Endothelial cell of umbilical vein (primary cell): ENCODE data around the gene TUB. TPM values are rescaled to one million over a fixed set of nuclear protein-coding genes. Genes with fewer than 3 reads are reported as not detected.

Source experiments
- BruUV-seq: library from RNA; stranded (reverse); fragments of 400-500 nt; replicated peaks from 2 replicates; lab custom pipeline; 2021; lab: Mats Ljungman, UMichigan
- CTCF ChIA-PET: fragments of 300-600, 350-600 bp; sonication (Branson Sonifier 250); formaldehyde crosslinking; loops from one replicate; lab custom pipeline; 2021; ENCODE audit warnings: antibody characterized with exemption, inconsistent platforms; lab: Charles Lee
- POLR2A ChIA-PET: fragments of 300-600, 350-600 bp; sonication (Branson Sonifier 250); formaldehyde crosslinking; loops from one replicate; lab custom pipeline; 2021; ENCODE audit warnings: antibody characterized with exemption, inconsistent platforms; lab: Charles Lee
- DNase-seq: peaks from one replicate; pipeline ENCODE4 v3.0.0-alpha.2; 2011; ENCODE audit warnings: low read depth, low spot score
- FAIRE-seq: peaks from 2 replicates; lab custom pipeline; 2011; peaks lifted over from hg19 to GRCh38; lab: Jason Lieb, UNC
- H2AFZ ChIP-seq: 2 replicates; pipeline ENCODE4 v1.6.0; 2012; ENCODE audit warnings: low read depth, low read length, control low read depth, inconsistent platforms
- H3K27ac ChIP-seq: 2 replicates; pipeline ENCODE4 v1.5.1; 2011; ENCODE audit warnings: low read depth, mild to moderate bottlenecking, control low read depth, low read length, moderate library complexity; ENCODE audit not compliant: insufficient read depth
- H3K27me3 ChIP-seq, 2 experiments: 2 replicates each; pipeline versions ENCODE4 v1.6.0 to v1.6.1; 2011; ENCODE audit warnings: low read length in 2 of 2, mixed read lengths in 1 of 2; ENCODE audit not compliant: control insufficient read depth in 2 of 2, insufficient read depth in 2 of 2
- H3K36me3 ChIP-seq, 2 experiments: 2 replicates in 1 of 2; 3 replicates in 1 of 2; pipeline ENCODE4 v1.5.1; 2011; ENCODE audit warnings: low read length in 2 of 2, mild to moderate bottlenecking in 1 of 2, moderate library complexity in 1 of 2; ENCODE audit not compliant: control insufficient read depth in 2 of 2, insufficient read depth in 2 of 2; ENCODE audit errors: extremely low read depth in 1 of 2
- H3K4me1 ChIP-seq: 3 replicates; pipeline ENCODE4 v1.5.1; 2011; ENCODE audit warnings: mild to moderate bottlenecking, low read length; ENCODE audit not compliant: control insufficient read depth, insufficient read depth; ENCODE audit errors: extremely low read depth
- H3K4me2 ChIP-seq: 2 replicates; pipeline ENCODE4 v1.6.1; 2011; ENCODE audit warnings: low read length, control low read depth, mixed read lengths; ENCODE audit not compliant: insufficient read depth
- H3K4me3 ChIP-seq, 3 experiments: fragments of 200-600 bp in 1 of 3; sonication (generic), shearing (Covaris generic) in 1 of 3; replicated peaks in 1 of 3; 2 replicates each; pipeline ENCODE4 v1.5.1; 2011 to 2016; ENCODE audit warnings: control low read depth in 3 of 3, low read length in 3 of 3, mild to moderate bottlenecking in 2 of 3, inconsistent platforms in 1 of 3, low read depth in 1 of 3, moderate library complexity in 1 of 3; ENCODE audit not compliant: insufficient read depth in 1 of 3
- H3K79me2 ChIP-seq: 2 replicates; pipeline ENCODE4 v1.6.0; 2012; ENCODE audit warnings: low read length, inconsistent platforms; ENCODE audit not compliant: control insufficient read depth, insufficient read depth
- H3K9ac ChIP-seq: replicated peaks from 2 replicates; pipeline ENCODE3; 2011; ENCODE audit warnings: low read length, control low read depth; ENCODE audit not compliant: insufficient read depth; ENCODE audit errors: extremely low read depth
- H3K9me1 ChIP-seq: replicated peaks from 3 replicates; pipeline ENCODE4 v1.6.0; 2011; ENCODE audit warnings: mild to moderate bottlenecking, low read length; ENCODE audit not compliant: control insufficient read depth, insufficient read depth; ENCODE audit errors: extremely low read depth
- H3K9me3 ChIP-seq: replicated peaks from 2 replicates; pipeline ENCODE4 v1.5.1; 2012; ENCODE audit warnings: low read length, inconsistent platforms; ENCODE audit not compliant: control insufficient read depth, insufficient read depth
- H4K20me1 ChIP-seq: replicated peaks from 2 replicates; pipeline ENCODE3; 2011; ENCODE audit warnings: mild to moderate bottlenecking, low read length; ENCODE audit not compliant: control insufficient read depth, insufficient read depth; ENCODE audit errors: extremely low read depth
- EZH2 ChIP-seq: IDR thresholded peaks from 2 replicates; pipeline ENCODE4 v1.6.1; 2012; ENCODE audit warnings: borderline replicate concordance, low read depth, mild to moderate bottlenecking, moderate library complexity, low read length, inconsistent platforms; ENCODE audit not compliant: severe bottlenecking
- FOS ChIP-seq: IDR thresholded peaks from 2 replicates; pipeline ENCODE4 v1.6.1; 2011; ENCODE audit warnings: mild to moderate bottlenecking, low read length, moderate library complexity, borderline replicate concordance; ENCODE audit not compliant: insufficient read depth
- GATA2 ChIP-seq: IDR thresholded peaks from 2 replicates; pipeline ENCODE4 v1.7.0; 2011; ENCODE audit warnings: low read depth, mild to moderate bottlenecking, moderate library complexity, mixed read lengths, low read length; ENCODE audit not compliant: insufficient read length, insufficient read depth
- JUN ChIP-seq: IDR thresholded peaks from 2 replicates; pipeline ENCODE4 v1.6.1; 2011; ENCODE audit warnings: borderline replicate concordance, low read depth; ENCODE audit not compliant: insufficient read length, insufficient read depth
- MYC ChIP-seq: IDR thresholded peaks from one replicate; pipeline ENCODE4 v1.6.1; 2011; ENCODE audit warnings: mild to moderate bottlenecking, low read depth, low read length
- POLR2A ChIP-seq: IDR thresholded peaks from 2 replicates; pipeline ENCODE4 v1.6.1; 2012; ENCODE audit warnings: low read depth, mild to moderate bottlenecking, control low read depth, low read length
- POLR2AphosphoS5 ChIP-seq: IDR thresholded peaks from 2 replicates; pipeline ENCODE4 v1.6.1; 2012; ENCODE audit warnings: low read depth, mild to moderate bottlenecking, control low read depth, low read length, moderate library complexity; ENCODE audit not compliant: insufficient read depth
- dilution Hi-C: fragments of 300-500 bp; cut with MboI; formaldehyde crosslinking; loops from one replicate; pipeline ENCODE4 v1.15.0; 2019; ENCODE audit warnings: low sequenced_read_pairs; ENCODE audit not compliant: extremely low pct_ligation_motif_present
- intact Hi-C: fragments of 100-400 bp; cut with micrococcal nuclease; formaldehyde crosslinking; loops from one replicate; pipeline ENCODE4 v1.10.0; 2022
- polyA plus RNA-seq, 4 experiments: library from polyadenylated mRNA; depleted of rRNA in 3 of 4; stranded (reverse) in 3 of 4; unstranded in 1 of 4; fragments of >200 nt; gene quantifications; 2 replicates each; pipeline versions ENCODE4 v1.2.1 to v1.2.3, GENCODE V29; 2011 to 2012; ENCODE audit warnings: missing spikeins in 1 of 4
- total RNA-seq: library from RNA; stranded (reverse); gene quantifications from 2 replicates; pipeline ENCODE4 v1.2.3, GENCODE V29; 2021
- TF ChIP-seq, protein P1 (sequence below): IDR thresholded peaks from 2 replicates; pipeline ENCODE4 v1.6.1; 2011; ENCODE audit not compliant: insufficient read depth, insufficient read length
- TF ChIP-seq, protein P2 (sequence below), 2 donors: IDR thresholded peaks; 1 replicate in 1 of 2; 2 replicates in 1 of 2; pipeline ENCODE4 v1.5.1; 2011; ENCODE audit warnings: low read length in 2 of 2, mild to moderate bottlenecking in 2 of 2, moderate library complexity in 2 of 2, control low read depth in 1 of 2, inconsistent platforms in 1 of 2, low read depth in 1 of 2; ENCODE audit not compliant: insufficient read depth in 1 of 2; ENCODE audit errors: extremely low read depth in 1 of 2

The TUB gene
- total and polyA plus RNA-seq, 2 donors (not counting 3 experiments of a cell fraction or from before 2014, with no cell fraction given), result 2.3 to 3.9 TPM

DNA sequence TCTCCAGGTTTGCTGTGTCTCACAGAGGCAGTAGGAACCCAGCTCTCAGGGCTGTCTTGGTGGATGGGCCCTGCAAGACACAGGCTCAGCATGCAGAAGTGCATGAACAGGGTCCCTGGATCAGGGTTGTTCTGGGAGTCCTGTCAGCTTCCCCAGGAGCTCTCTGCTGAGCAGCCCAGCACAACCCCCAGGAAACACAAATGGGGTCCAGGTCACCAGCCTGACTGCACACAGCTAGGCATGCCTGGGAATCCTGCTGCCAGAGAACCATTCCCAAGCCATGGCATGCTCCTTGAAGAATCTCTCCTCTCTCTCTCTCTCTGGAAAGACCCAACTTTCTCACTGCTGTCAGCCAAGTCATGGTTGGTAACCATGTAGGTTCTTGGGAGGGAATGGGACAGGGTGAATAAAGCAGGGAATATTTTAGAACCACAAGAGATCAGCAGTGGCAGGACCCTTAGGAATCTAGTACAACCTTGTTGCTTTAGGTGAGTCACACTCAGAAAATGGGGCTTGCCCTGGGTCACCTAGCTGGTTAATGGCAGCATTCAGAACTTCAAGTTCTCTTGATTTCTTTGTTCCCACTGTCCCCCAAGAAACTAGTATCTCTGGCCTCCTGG is 21.4 kb downstream of the TUB start:
- H3K4me1 ChIP-seq, result no peaks in the 10 kb centered on the region
- H3K4me3 ChIP-seq, result no peak overlapping the region
- POLR2A ChIA-PET, result no interaction called here
- H4K20me1 ChIP-seq, result no peaks in the 10 kb centered on the region
- H3K9me1 ChIP-seq, result no peaks in the 10 kb centered on the region
- no peaks in the 10 kb centered on the region for H3K36me3 ChIP-seq
- TF ChIP-seq POLR2A, result no peak
- TF ChIP-seq JUN, result no peak
- no peak for TF ChIP-seq MYC
- TF ChIP-seq, protein P1, sequence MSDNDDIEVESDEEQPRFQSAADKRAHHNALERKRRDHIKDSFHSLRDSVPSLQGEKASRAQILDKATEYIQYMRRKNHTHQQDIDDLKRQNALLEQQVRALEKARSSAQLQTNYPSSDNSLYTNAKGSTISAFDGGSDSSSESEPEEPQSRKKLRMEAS, result no peak
- no peak for TF ChIP-seq EZH2
- TF ChIP-seq GATA2, result no peak
- TF ChIP-seq, protein P2, sequence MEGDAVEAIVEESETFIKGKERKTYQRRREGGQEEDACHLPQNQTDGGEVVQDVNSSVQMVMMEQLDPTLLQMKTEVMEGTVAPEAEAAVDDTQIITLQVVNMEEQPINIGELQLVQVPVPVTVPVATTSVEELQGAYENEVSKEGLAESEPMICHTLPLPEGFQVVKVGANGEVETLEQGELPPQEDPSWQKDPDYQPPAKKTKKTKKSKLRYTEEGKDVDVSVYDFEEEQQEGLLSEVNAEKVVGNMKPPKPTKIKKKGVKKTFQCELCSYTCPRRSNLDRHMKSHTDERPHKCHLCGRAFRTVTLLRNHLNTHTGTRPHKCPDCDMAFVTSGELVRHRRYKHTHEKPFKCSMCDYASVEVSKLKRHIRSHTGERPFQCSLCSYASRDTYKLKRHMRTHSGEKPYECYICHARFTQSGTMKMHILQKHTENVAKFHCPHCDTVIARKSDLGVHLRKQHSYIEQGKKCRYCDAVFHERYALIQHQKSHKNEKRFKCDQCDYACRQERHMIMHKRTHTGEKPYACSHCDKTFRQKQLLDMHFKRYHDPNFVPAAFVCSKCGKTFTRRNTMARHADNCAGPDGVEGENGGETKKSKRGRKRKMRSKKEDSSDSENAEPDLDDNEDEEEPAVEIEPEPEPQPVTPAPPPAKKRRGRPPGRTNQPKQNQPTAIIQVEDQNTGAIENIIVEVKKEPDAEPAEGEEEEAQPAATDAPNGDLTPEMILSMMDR (IDR thresholded peaks at IDR 0.05; ENCODE audit: extremely low read depth in 1 of 2, insufficient read depth in 1 of 2, low read depth in 1 of 2, low read length in 2 of 2), result no peak
- TF ChIP-seq FOS, result no peak
- TF ChIP-seq POLR2AphosphoS5, result no peak
- H3K9ac ChIP-seq, result no peak overlapping the region
- no peak overlapping the region for H3K27ac ChIP-seq
- no peak overlapping the region for H2AFZ ChIP-seq
- intact Hi-C loops (no loop called here), dilution Hi-C loops (no loop called here)
- H3K9me3 ChIP-seq, result no peaks in the 10 kb centered on the region
- H3K4me2 ChIP-seq, result no peak overlapping the region
- no TSS peak for BruUV-seq
- DNase-seq, result no peak
- no peaks in the 10 kb centered on the region for H3K79me2 ChIP-seq
- no peaks in the 10 kb centered on the region for H3K27me3 ChIP-seq
- CTCF ChIA-PET, result interaction anchor here (17.5 to 20.3 kb wide), 2 partner anchors 69 to 95 kb away, joined by 528 to 822 read pairs; no protein-coding TSS in a partner anchor
- no peak for FAIRE-seq
